Measurements from ENCODE around the gene TMEM39B. TPM values are rescaled to one million over a fixed set of nuclear protein-coding genes. Genes with fewer than 3 reads are reported as not detected.

The TMEM39B gene
- total and polyA plus RNA-seq, 2 donors (not counting 3 experiments of a cell fraction or from before 2014, with no cell fraction given) = 47.3 to 64.3 TPM

DNA sequence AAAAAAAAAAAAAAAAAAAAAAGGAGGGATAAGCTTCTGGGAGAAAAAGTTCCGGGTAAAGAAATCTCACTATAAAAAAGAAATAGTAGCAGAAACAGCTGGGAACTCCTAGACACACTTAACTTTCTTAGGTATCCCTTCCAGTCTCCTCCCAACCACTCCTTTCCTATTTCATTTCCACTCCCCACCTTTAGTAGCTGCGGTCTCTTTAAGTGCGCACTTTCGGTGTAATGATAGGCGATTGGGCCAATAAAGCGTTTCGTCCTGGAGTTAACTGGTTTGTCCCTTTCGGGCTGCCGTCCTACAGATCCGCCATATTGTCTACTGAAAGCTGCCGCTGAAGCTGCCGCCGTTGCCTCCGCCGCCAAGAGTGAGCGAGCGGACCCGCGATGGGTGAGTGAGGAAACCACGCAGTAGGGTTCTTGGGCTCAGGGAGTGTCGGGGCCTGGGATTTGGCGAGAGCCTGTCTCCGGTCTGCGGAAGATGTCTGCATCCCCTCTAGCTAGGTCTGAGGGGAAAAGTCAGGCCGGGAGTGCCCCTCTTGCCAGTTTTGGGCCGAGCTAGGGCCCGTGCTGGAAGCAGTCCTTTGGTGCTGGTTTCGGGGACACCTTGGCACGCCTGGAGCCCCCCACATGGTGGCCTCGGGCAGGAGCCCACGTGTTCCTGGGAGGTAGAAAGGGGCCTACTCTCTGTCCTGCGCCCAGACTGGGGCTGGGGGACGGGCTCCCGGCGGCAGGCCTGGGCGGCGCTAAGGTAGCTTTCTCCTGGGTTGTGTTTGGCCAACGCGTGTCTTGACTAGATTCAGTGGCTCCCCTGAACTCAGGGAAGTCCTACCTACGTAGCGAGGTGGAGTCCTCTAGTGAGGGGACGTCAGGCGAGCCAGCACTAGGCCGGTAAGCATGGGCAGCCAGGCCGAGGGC lies 35.3 kb downstream of the TMEM39B start, which contains the start of gene KPNA6:
TSS of gene KPNA6 (plus strand) at position 315 of the 920 bp plus-strand sequence. CDS start at position 390, 75 bp downstream.
- peak; percentile 96 for FAIRE-seq
- Histone ChIP-seq H4K20me1 (replicated peaks; ENCODE audit: control insufficient read depth, extremely low read depth, insufficient read depth, low read length) (no peaks in the 10 kb centered on the region), H3K79me2 (ENCODE audit: control insufficient read depth, insufficient read depth, low read length) (peaks cover 50% of the 10 kb centered on the region), H3K36me3 (ENCODE audit: control insufficient read depth in 2 of 2, extremely low read depth in 1 of 2, insufficient read depth in 2 of 2, low read length in 2 of 2) (peaks cover 0 to 2% of the 10 kb centered on the region in 2 experiments), H2AFZ (ENCODE audit: low read depth, low read length) (peak within 1 kb of the TSS; percentile 78), H3K9me3 (replicated peaks; ENCODE audit: control insufficient read depth, insufficient read depth, low read length) (no peaks in the 10 kb centered on the region), H3K4me1 (ENCODE audit: control insufficient read depth, extremely low read depth, insufficient read depth, low read length) (peaks cover 4% of the 10 kb centered on the region), H3K27me3 (ENCODE audit: control insufficient read depth in 2 of 2, insufficient read depth in 2 of 2, low read length in 2 of 2) (no peaks in the 10 kb centered on the region), H3K9ac (replicated peaks; ENCODE audit: extremely low read depth, insufficient read depth, low read length) (peak within 1 kb of the TSS; percentile 89), H3K9me1 (replicated peaks; ENCODE audit: control insufficient read depth, extremely low read depth, insufficient read depth, low read length) (no peaks in the 10 kb centered on the region), H3K4me3 (replicated peaks in 1 of 3; ENCODE audit: insufficient read depth in 1 of 3, low read depth in 1 of 3, low read length in 3 of 3) (peak within 1 kb of the TSS; percentile 72 to 86 (median 81)), H3K27ac (ENCODE audit: insufficient read depth, low read depth, low read length) (peak within 1 kb of the TSS; percentile 66), H3K4me2 (ENCODE audit: insufficient read depth, low read length) (peak within 1 kb of the TSS; percentile 92)
- BruUV-seq (replicated peaks) = TSS peak; percentile 37
- CTCF ChIA-PET = interaction anchor here (0.7 to 3.4 kb wide), 25 partner anchors 8 to 275 kb away, joined by 3 to 55 read pairs (median 5); partner anchors contain the start of genes CCDC28B, TMEM39B and TXLNA
- DNase-seq (ENCODE audit: low read depth, low spot score) = peak; percentile 97
- intact Hi-C loops (cut with micrococcal nuclease) = loop anchor here (1.0 to 5.0 kb wide), 3 partner anchors 36 to 284 kb away; partner anchors contain the start of genes BSDC1, TMEM39B and TXLNA
- TF ChIP-seq, protein P1, sequence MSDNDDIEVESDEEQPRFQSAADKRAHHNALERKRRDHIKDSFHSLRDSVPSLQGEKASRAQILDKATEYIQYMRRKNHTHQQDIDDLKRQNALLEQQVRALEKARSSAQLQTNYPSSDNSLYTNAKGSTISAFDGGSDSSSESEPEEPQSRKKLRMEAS (IDR thresholded peaks at IDR 0.05; ENCODE audit: insufficient read depth, insufficient read length) = no peak
- TF ChIP-seq, protein P2, sequence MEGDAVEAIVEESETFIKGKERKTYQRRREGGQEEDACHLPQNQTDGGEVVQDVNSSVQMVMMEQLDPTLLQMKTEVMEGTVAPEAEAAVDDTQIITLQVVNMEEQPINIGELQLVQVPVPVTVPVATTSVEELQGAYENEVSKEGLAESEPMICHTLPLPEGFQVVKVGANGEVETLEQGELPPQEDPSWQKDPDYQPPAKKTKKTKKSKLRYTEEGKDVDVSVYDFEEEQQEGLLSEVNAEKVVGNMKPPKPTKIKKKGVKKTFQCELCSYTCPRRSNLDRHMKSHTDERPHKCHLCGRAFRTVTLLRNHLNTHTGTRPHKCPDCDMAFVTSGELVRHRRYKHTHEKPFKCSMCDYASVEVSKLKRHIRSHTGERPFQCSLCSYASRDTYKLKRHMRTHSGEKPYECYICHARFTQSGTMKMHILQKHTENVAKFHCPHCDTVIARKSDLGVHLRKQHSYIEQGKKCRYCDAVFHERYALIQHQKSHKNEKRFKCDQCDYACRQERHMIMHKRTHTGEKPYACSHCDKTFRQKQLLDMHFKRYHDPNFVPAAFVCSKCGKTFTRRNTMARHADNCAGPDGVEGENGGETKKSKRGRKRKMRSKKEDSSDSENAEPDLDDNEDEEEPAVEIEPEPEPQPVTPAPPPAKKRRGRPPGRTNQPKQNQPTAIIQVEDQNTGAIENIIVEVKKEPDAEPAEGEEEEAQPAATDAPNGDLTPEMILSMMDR (IDR thresholded peaks at IDR 0.05; ENCODE audit: extremely low read depth in 1 of 2, insufficient read depth in 1 of 2, low read depth in 1 of 2, low read length in 2 of 2) = no peak
- no peak for TF ChIP-seq POLR2AphosphoS5 (IDR thresholded peaks at IDR 0.05; ENCODE audit: insufficient read depth, low read depth, low read length)
- peak; percentile 52 for TF ChIP-seq POLR2A (IDR thresholded peaks at IDR 0.05; ENCODE audit: low read depth, low read length)
- POLR2A ChIA-PET = interaction anchor here (0.6 to 2.1 kb wide), 8 partner anchors 9 to 228 kb away, joined by 3 to 9 read pairs (median 3); partner anchors contain the start of genes EIF3I, MARCKSL1, TMEM234 and TMEM39B
- dilution Hi-C loops (cut with MboI; ENCODE audit: extremely low pct_ligation_motif_present, low sequenced_read_pairs) = no loop called here
